Endometrium (tissue), 2 donors: ENCODE data around the gene TMIGD1.

Source experiments
- FAIRE-seq: peaks from 2 replicates; lab custom pipeline; 2012; peaks lifted over from hg19 to GRCh38; lab: Jason Lieb, UNC
- donor health status: control.
- donor health status: control.

TMIGD1 gene

GRCh38 chr17:30326809-30327208, 7.0 kb downstream of the TMIGD1 start:
- FAIRE-seq, result no peak

- no peak for FAIRE-seq
These were observed 9.1 kb downstream of the TMIGD1 start for GRCh38 chr17:30324723-30325122.

- no peak for FAIRE-seq
These were observed 9.9 kb downstream of the TMIGD1 start for GRCh38 chr17:30323895-30324319.

- no peak for FAIRE-seq
These were observed 10.5 kb downstream of the TMIGD1 start for GRCh38 chr17:30323262-30323894.

- FAIRE-seq, result no peak
These were observed 12.5 kb downstream of the TMIGD1 start for GRCh38 chr17:30321314-30321713.

GRCh38 chr17:30318155-30318554, 15.7 kb downstream of the TMIGD1 start:
- no peak for FAIRE-seq

GRCh38 chr17:30316736-30317135, 17.1 kb downstream of the TMIGD1 start:
- FAIRE-seq, result no peak

GRCh38 chr17:30315106-30315505, 18.8 kb downstream of the TMIGD1 start:
- FAIRE-seq, result no peak

GRCh38 chr17:30314474-30314873, 19.4 kb downstream of the TMIGD1 start:
- FAIRE-seq, result no peak

GRCh38 chr17:30312226-30312625, 21.6 kb downstream of the TMIGD1 start:
- no peak for FAIRE-seq

- no peak for FAIRE-seq
These were observed 23.3 kb downstream of the TMIGD1 start for GRCh38 chr17:30310562-30310961.

GRCh38 chr17:30309591-30309990, 24.3 kb downstream of the TMIGD1 start:
- no peak for FAIRE-seq

GRCh38 chr17:30308406-30308805, 25.5 kb downstream of the TMIGD1 start:
- FAIRE-seq, result no peak

GRCh38 chr17:30304778-30305177, 29.1 kb downstream of the TMIGD1 start:
- FAIRE-seq, result no peak

- FAIRE-seq, result no peak
These were observed 31.6 kb downstream of the TMIGD1 start for GRCh38 chr17:30302241-30302640.

GRCh38 chr17:30300818-30301217, 33.0 kb downstream of the TMIGD1 start:
- FAIRE-seq, result no peak

GRCh38 chr17:30299000-30299399, 34.9 kb downstream of the TMIGD1 start:
- FAIRE-seq, result no peak

- FAIRE-seq, result no peak
These were observed 36.1 kb downstream of the TMIGD1 start for GRCh38 chr17:30297715-30298114.

- no peak for FAIRE-seq
These were observed 37.3 kb downstream of the TMIGD1 start for GRCh38 chr17:30296499-30297080.

GRCh38 chr17:30292286-30292858, 41.5 kb downstream of the TMIGD1 start:
- no peak for FAIRE-seq

- no peak for FAIRE-seq
These were observed 42.1 kb downstream of the TMIGD1 start, which contains the start of gene BLMH for GRCh38 chr17:30291543-30292285. Gene BLMH, minus strand, starts transcription at chr17:30291944. Its CDS starts 125 bp downstream, at chr17:30291819.

GRCh38 chr17:30290696-30291542, 42.9 kb downstream of the TMIGD1 start:
- no peak for FAIRE-seq
